ENCODE data around the gene MBD4.

- TF ChIP-seq POLR2AphosphoS5 (IDR thresholded peaks at IDR 0.05) = no peak
- no peak for TF ChIP-seq CTCF (IDR thresholded peaks at IDR 0.05)
- no peak for TF ChIP-seq POLR2A (IDR thresholded peaks at IDR 0.05)
These were observed 956 bp upstream of the MBD4 start for GRCh38 chr3:129440618-129441190.

Data from prostate gland (tissue), 2 donors.